Ishikawa (cell line): ENCODE data around the gene ITGA5.

Experiments used
- EP300 ChIP-seq: IDR thresholded peaks from 2 replicates; pipeline ENCODE4 v1.6.1; 2012; ENCODE audit warnings: borderline replicate concordance
- TF ChIP-seq, protein P1 (sequence below): IDR thresholded peaks from 2 replicates; pipeline ENCODE4 v1.6.1; 2012

DNA sequence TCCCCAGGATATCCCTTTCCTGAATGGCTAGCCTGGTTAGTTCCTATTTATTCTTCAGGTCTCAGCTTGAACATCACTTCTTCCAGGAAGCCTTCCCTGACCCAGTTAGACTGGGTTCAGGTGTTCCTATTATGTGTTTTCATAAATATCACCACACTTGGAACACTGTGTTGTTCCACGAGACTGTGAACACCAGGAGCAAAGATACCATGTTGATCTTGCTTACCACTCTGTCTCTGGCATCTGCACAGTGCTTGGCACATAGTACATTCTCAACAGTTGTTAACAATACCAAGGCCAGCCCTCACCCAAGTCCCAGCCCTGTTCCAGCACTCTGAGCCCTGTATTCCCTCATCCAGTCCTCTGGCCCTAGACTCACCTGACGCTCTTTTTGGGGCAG is 20.8 kb downstream of the ITGA5 start:
- TF ChIP-seq EP300, result no peak
- TF ChIP-seq, protein P1, sequence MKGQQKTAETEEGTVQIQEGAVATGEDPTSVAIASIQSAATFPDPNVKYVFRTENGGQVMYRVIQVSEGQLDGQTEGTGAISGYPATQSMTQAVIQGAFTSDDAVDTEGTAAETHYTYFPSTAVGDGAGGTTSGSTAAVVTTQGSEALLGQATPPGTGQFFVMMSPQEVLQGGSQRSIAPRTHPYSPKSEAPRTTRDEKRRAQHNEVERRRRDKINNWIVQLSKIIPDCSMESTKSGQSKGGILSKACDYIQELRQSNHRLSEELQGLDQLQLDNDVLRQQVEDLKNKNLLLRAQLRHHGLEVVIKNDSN, result no peak
